ENCODE measurements around the gene GUCY2D.

GUCY2D gene

GRCh38 chr17:7992924-7993323, 9.5 kb upstream of the GUCY2D start:
- DNase-seq = no peak

- no peak for DNase-seq
Observed at GRCh38 chr17:7993972-7994589, 8.3 kb upstream of the GUCY2D start.

- DNase-seq = no peak
Observed at GRCh38 chr17:7995724-7996123, 6.7 kb upstream of the GUCY2D start.

- no peak for DNase-seq
Observed at GRCh38 chr17:7997186-7997585, 5.2 kb upstream of the GUCY2D start.

GRCh38 chr17:8002721-8003593, 542 bp downstream of the GUCY2D start:
- no peak for DNase-seq

GRCh38 chr17:8003594-8004181, 1.3 kb downstream of the GUCY2D start:
- DNase-seq = no peak

- DNase-seq = no peak
Observed at GRCh38 chr17:8004899-8005298, 2.5 kb downstream of the GUCY2D start.

GRCh38 chr17:8005357-8005756, 2.9 kb downstream of the GUCY2D start:
- DNase-seq = no peak

- DNase-seq = no peak
Observed at GRCh38 chr17:8005967-8006730, 3.7 kb downstream of the GUCY2D start.

- DNase-seq = no peak
Observed at GRCh38 chr17:8006836-8007680, 4.6 kb downstream of the GUCY2D start.

- no peak for DNase-seq
Observed at GRCh38 chr17:8007836-8008235, 5.4 kb downstream of the GUCY2D start.

- DNase-seq = no peak
Observed at GRCh38 chr17:8012045-8012580, 9.7 kb downstream of the GUCY2D start.

- no peak for DNase-seq
Observed at GRCh38 chr17:8012996-8013640, 10.7 kb downstream of the GUCY2D start.

- no peak for DNase-seq
Observed at GRCh38 chr17:8013731-8014557, 11.5 kb downstream of the GUCY2D start.

GRCh38 chr17:8014558-8014850, 12.1 kb downstream of the GUCY2D start:
- DNase-seq = no peak

- DNase-seq = no peak
Observed at GRCh38 chr17:8015236-8015956, 13.0 kb downstream of the GUCY2D start.

GRCh38 chr17:8015957-8016631, 13.7 kb downstream of the GUCY2D start:
- peak in 1 of 2 experiments; percentile 27 for DNase-seq

GRCh38 chr17:8016632-8017424, 14.4 kb downstream of the GUCY2D start:
- peak; percentile 24 to 28 for DNase-seq

GRCh38 chr17:8018436-8018835, 16.0 kb downstream of the GUCY2D start:
- no peak for DNase-seq

Measured in stimulated activated CD4-positive, alpha-beta T cell treated with anti-CD3 and anti-CD28 coated beads, Interleukin-4, amount 100 ng/mL, for 4 hours (primary cell).